ENCODE data around the gene TOP2A. TPM values are rescaled to one million over a fixed set of nuclear protein-coding genes. Genes with fewer than 3 reads are reported as not detected.

TOP2A gene
- total and polyA plus RNA-seq, 9 of the 15 experiments (the other 6 are each of a cell fraction or from before 2014, with no cell fraction given): 133 to 347 (median 259) TPM

DNA sequence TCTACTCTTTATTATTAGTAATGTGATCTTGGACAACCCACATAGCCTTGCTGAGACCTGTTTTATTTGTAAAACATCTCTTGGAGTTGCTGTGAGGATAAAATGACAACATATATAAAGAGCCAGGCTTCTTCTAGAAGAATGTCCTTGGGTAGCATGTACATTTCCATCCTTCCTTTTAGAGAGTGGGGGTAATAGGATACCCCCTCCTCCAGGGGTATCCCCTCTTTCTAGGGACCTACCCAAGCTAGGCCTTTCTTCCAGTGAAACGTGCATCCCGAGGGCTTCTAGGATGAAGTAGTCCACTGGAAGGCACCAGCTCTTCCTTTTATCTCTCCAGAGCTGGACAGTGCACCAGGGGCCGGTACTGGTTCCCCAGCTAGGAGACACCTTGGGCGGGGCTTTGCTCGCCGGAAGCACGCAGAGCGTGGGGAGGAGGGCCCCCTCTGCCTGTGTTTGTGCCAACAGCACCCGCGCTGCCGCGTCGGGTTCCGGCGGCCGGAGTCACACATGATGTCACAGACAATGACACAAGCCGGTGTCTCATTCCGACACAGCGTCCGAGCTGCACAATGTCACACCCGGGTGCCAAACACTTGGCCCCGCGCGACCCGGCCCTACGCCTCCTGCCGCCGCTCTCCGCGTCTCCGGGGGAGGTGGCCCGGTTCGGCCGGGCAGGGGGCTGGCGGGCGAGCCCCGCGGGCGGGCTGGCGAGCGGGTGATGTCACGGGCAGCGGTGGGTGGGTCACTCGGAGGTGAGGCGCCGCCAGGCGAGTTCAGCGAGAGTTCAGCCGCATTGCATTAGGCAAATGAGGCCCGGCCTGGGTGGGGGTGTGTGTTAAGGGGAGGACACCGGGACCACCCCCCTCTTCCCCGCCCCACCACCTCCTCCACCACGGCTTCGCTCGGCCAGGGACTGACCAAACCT lies 76.6 kb downstream of the TOP2A start (continued):
- no peak for TF ChIP-seq TCFL5 (CRISPR knock-in tag; conservative IDR thresholded peaks at IDR 0.05)
- TF ChIP-seq POLR2AphosphoS2 (IDR thresholded peaks at IDR 0.05; ENCODE audit: low read length): no peak
- TF ChIP-seq MAZ (CRISPR knock-in tag; conservative IDR thresholded peaks at IDR 0.05 in 1 of 2, IDR thresholded peaks at IDR 0.05 in 1 of 2): peak; percentile 57 to 80
- TF ChIP-seq ZNF655 (CRISPR knock-in tag; IDR thresholded peaks at IDR 0.05): no peak
- peak; percentile 38; the same call in 1 of the 2 replicates for TF ChIP-seq TFAP4 (CRISPR knock-in tag; IDR thresholded peaks at IDR 0.05; ENCODE audit: borderline replicate concordance)
- TF ChIP-seq BRF2 (IDR thresholded peaks at IDR 0.05; ENCODE audit: borderline replicate concordance, insufficient read depth, insufficient read length): no peak
- TF ChIP-seq BMI1 (IDR thresholded peaks at IDR 0.05; ENCODE audit: low read length): no peak
- TF ChIP-seq, protein P1, sequence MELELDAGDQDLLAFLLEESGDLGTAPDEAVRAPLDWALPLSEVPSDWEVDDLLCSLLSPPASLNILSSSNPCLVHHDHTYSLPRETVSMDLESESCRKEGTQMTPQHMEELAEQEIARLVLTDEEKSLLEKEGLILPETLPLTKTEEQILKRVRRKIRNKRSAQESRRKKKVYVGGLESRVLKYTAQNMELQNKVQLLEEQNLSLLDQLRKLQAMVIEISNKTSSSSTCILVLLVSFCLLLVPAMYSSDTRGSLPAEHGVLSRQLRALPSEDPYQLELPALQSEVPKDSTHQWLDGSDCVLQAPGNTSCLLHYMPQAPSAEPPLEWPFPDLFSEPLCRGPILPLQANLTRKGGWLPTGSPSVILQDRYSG (tag; conservative IDR thresholded peaks at IDR 0.05; ENCODE audit: low read depth): no peak
- no peak for TF ChIP-seq RBM15 (IDR thresholded peaks at IDR 0.05; ENCODE audit: insufficient read depth, low read length)
- no peak for TF ChIP-seq SMAD1 (IDR thresholded peaks at IDR 0.05; ENCODE audit: low read depth, low read length, partially characterized antibody)
- TF ChIP-seq TCF7 (IDR thresholded peaks at IDR 0.05; ENCODE audit: borderline replicate concordance): no peak
- peak; percentile 66; the same call in 1 of the 2 replicates for TF ChIP-seq MED1 (CRISPR knock-in tag; IDR thresholded peaks at IDR 0.05; ENCODE audit: borderline replicate concordance)
- TF ChIP-seq ZNF766 (CRISPR knock-in tag; conservative IDR thresholded peaks at IDR 0.05): no peak
- 0 out of 2 replicates have a peak, but pooled peaks have one; percentile 53 for TF ChIP-seq EP400 (IDR thresholded peaks at IDR 0.05)
- no peak for TF ChIP-seq SETDB1 (IDR thresholded peaks at IDR 0.05; ENCODE audit: low read length)
- peak; percentile 41 for TF ChIP-seq PCBP1 (IDR thresholded peaks at IDR 0.05; ENCODE audit: low read depth, low read length, poor library complexity, severe bottlenecking)
- TF ChIP-seq CREB1 (IDR thresholded peaks at IDR 0.05): peak; percentile 97
- peak; percentile 94 for TF ChIP-seq CREB1 (CRISPR knock-in tag; IDR thresholded peaks at IDR 0.05)
- TF ChIP-seq ERF (CRISPR knock-in tag; IDR thresholded peaks at IDR 0.05): no peak
- TF ChIP-seq XRCC3 (IDR thresholded peaks at IDR 0.05): no peak
- TF ChIP-seq NCOR1 (IDR thresholded peaks at IDR 0.05): peak; percentile 57
- peak; percentile 66; the same call in 1 of the 2 replicates for TF ChIP-seq CTBP1 (IDR thresholded peaks at IDR 0.05; ENCODE audit: borderline replicate concordance)
- no peak; the same call in 1 of the 2 replicates for TF ChIP-seq KHSRP (IDR thresholded peaks at IDR 0.05)
- no peak for TF ChIP-seq COPS2 (conservative IDR thresholded peaks at IDR 0.05)
- TF ChIP-seq PCBP2 (IDR thresholded peaks at IDR 0.05; ENCODE audit: low read depth, low read length, poor library complexity, severe bottlenecking): no peak
